Thoracic aorta (tissue), 2 donors: ENCODE data around the gene PCDHA3. TPM values are rescaled to one million over a fixed set of nuclear protein-coding genes. Genes with fewer than 3 reads are reported as not detected.
"Not testable (repeated sequence)": the region's sequence is repeated elsewhere in the genome, so short reads cannot be mapped to it uniquely, and the experiment has no call there.

ENCODE experiments used
- ATAC-seq: fragments of 150-250 bp; one replicate; pipeline ENCODE4 v1.8.0; 2017; ENCODE audit warnings: low read depth; ENCODE audit not compliant: insufficient number of reproducible peaks, low FRiP score
- DNase-seq: peaks from one replicate; pipeline ENCODE4 v3.0.0-alpha.2; 2020; ENCODE audit warnings: low spot score
- H3K27ac ChIP-seq, 2 donors: fragments of 200-600 bp; sonication (generic); 1 replicate in 1 of 2; 2 replicates in 1 of 2; pipeline ENCODE4 v1.5.1; 2016; ENCODE audit warnings: mild to moderate bottlenecking in 2 of 2, moderate library complexity in 2 of 2
- H3K27me3 ChIP-seq: fragments of 200-600 bp; sonication (generic); replicated peaks from 2 replicates; pipeline ENCODE4 v1.6.0; 2016; ENCODE audit warnings: mild to moderate bottlenecking; ENCODE audit not compliant: insufficient read depth
- H3K36me3 ChIP-seq: fragments of 200-600 bp; sonication (generic); one replicate; pipeline ENCODE4 v1.5.1; 2016
- H3K4me1 ChIP-seq, 2 donors: fragments of 200-600 bp; sonication (generic); 1 replicate in 1 of 2; 2 replicates in 1 of 2; pipeline versions ENCODE4 v1.5.1 to v1.6.0; 2016; ENCODE audit warnings: low read depth in 2 of 2, mild to moderate bottlenecking in 1 of 2; ENCODE audit not compliant: control insufficient read depth in 1 of 2
- H3K4me3 ChIP-seq: fragments of 200-600 bp; sonication (generic); 2 replicates; pipeline ENCODE4 v1.5.1; 2016; ENCODE audit warnings: mild to moderate bottlenecking
- H3K9me3 ChIP-seq: fragments of 200-600 bp; sonication (generic); 2 replicates; pipeline ENCODE4 v1.5.1; 2016
- CTCF ChIP-seq: fragments of 200-600 bp; sonication (generic); IDR thresholded peaks from one replicate; pipeline ENCODE4 v1.5.1; 2019; ENCODE audit warnings: antibody characterized with exemption
- total RNA-seq, 2 donors: library from RNA; depleted of rRNA; stranded (reverse); fragments of >200 nt; gene quantifications; one replicate each; pipeline versions ENCODE4 v1.1.0 to v1.2.3, GENCODE V29; 2016

PCDHA3 gene
- total RNA-seq, 2 donors from 2014 or later: 0.68 to 2.0 TPM

GRCh38 chr5:140808889-140809291 is 8.0 kb downstream of the PCDHA3 start:
- Histone ChIP-seq H3K4me1 (no peaks in the 10 kb centered on the region), H3K36me3 (no peaks in the 10 kb centered on the region), H3K4me3 (no peak overlapping the region), H3K27me3 (no peaks in the 10 kb centered on the region), H3K9me3 (no peaks in the 10 kb centered on the region), H3K27ac (no peak overlapping the region)
- ATAC-seq: no peak
- TF ChIP-seq CTCF: no peak
- DNase-seq: no peak

GRCh38 chr5:140821375-140822280 is 20.8 kb downstream of the PCDHA3 start, which contains the start of gene PCDHA5:
TSS of gene PCDHA5 (plus strand) at chr5:140821613.
- H3K36me3 ChIP-seq: no peaks in the 10 kb centered on the region
- no peak for ATAC-seq
- no peaks in the 10 kb centered on the region for H3K27me3 ChIP-seq
- H3K9me3 ChIP-seq: peaks cover 17% of the 10 kb centered on the region
- H3K27ac ChIP-seq: no peak within 1 kb of the TSS
- DNase-seq: no peak
- H3K4me3 ChIP-seq: no peak within 1 kb of the TSS
- no peaks in the 10 kb centered on the region for H3K4me1 ChIP-seq
- no peak for TF ChIP-seq CTCF

- no peaks in the 10 kb centered on the region for H3K27me3 ChIP-seq
- DNase-seq (no peak), ATAC-seq (no peak)
Observed at GRCh38 chr5:140822281-140822629, 21.4 kb downstream of the PCDHA3 start.

GRCh38 chr5:140822969-140823368 is 22.1 kb downstream of the PCDHA3 start:
- H3K4me1 ChIP-seq, H3K27ac ChIP-seq, ATAC-seq, H3K27me3 ChIP-seq, H3K36me3 ChIP-seq, DNase-seq, H3K4me3 ChIP-seq: not testable (repeated sequence)
- peaks cover 16% of the 10 kb centered on the region for H3K9me3 ChIP-seq

More at GRCh38 chr5:140822281-140822629, 21.4 kb downstream of the PCDHA3 start:
- H3K4me1 ChIP-seq: no peaks in the 10 kb centered on the region
- H3K27ac ChIP-seq: no peak overlapping the region
- no peaks in the 10 kb centered on the region for H3K36me3 ChIP-seq
- TF ChIP-seq CTCF: no peak
- peaks cover 14% of the 10 kb centered on the region for H3K9me3 ChIP-seq
- H3K4me3 ChIP-seq: no peak overlapping the region

- H3K27ac ChIP-seq: no peak overlapping the region
- H3K36me3 ChIP-seq: no peaks in the 10 kb centered on the region
- no peaks in the 10 kb centered on the region for H3K4me1 ChIP-seq
- no peak for ATAC-seq
- peaks cover 21% of the 10 kb centered on the region for H3K9me3 ChIP-seq
- no peaks in the 10 kb centered on the region for H3K27me3 ChIP-seq
- no peak for TF ChIP-seq CTCF
- H3K4me3 ChIP-seq: no peak overlapping the region
- DNase-seq: no peak
Observed at GRCh38 chr5:140823475-140823874, 22.6 kb downstream of the PCDHA3 start.
